TTC549 (cell line): Measurements from ENCODE around the gene CPSF2.
"Not testable (repeated sequence)": the region's sequence is repeated elsewhere in the genome, so short reads cannot be mapped to it uniquely, and the experiment has no call there.

Source experiments
- FAIRE-seq: peaks from 2 replicates; lab custom pipeline; 2012; peaks lifted over from hg19 to GRCh38; lab: Jason Lieb, UNC

The CPSF2 gene

GRCh38 chr14:92160619-92161018 lies 38.9 kb downstream of the CPSF2 start:
- no peak for FAIRE-seq

DNA sequence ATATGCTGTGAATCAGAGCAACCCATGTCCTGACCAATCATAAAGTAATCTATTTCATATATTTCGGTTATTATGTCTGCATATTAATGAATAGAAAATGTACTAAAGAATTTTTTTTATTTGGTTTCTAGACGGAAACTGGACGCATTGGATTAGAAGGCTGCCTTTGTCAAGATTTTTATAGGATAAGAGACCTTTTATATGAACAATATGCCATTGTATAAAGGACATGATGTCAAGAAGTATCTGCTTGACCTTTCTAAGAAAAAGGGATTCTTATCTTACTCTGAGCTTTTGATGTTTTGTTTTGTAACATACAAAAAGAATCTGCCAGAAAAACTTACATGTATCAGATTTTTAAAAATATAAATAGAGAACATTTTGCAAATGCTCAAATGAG lies 39.8 kb downstream of the CPSF2 start:
- FAIRE-seq, result no peak

DNA sequence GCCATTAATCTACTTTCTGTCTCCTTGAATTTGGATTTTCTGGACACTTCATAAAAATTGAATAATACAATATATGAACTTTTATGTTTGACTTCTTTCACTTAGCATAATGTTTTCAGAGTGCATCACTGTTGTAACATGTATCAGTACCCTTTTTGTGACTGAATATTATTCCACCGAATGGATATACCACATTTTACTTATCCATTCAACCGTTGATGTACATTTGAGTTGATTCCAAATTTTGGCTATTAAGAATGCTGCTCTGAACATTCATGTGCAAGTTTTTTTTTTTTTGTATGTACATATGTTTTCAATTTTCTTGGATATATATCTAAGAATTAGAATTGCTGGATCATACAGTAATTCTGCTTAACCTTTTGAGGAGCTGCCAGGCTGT lies 43.2 kb downstream of the CPSF2 start:
- FAIRE-seq, result no peak

DNA sequence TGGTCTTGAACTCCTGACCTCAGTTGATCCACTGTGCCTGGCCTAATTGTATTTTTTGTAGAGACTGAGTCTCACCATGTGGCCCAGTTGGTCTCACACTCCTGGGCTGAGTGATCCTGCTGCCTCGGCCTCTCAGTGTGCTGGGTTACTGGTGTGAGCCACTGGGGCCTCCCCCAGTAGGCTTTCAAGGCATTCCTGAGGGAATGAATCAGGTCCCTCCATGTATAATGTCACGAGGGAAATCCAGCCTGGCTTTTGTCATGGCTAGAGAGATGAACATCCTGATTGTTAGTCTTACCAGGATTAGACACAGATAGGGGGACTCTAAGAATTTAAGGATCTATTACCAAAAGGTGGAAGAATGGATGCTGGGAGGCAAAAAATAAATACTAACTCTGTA lies 51.9 kb downstream of the CPSF2 start:
- FAIRE-seq, result no peak

DNA sequence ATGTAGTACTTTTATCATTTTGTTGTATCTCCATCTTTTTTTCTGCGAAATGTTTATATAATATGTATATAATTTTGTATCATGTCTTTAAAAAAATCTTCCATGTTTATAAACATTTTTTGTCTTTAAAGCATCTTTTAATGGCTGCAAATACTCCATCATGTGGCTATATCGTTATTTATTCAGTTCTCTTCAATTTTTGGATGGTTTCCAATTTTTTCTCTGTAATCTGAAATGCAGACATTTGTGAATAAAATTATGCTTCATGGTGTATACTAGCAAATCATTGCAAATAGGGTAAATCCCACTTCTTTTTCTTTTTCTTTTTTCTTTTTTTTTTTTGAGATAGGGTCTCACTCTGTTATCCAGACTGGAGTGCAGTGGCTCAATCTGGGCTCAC lies 54.0 kb downstream of the CPSF2 start:
- no peak for FAIRE-seq

- FAIRE-seq, result no peak
Observed at GRCh38 chr14:92176476-92176875, 54.7 kb downstream of the CPSF2 start.

- not testable (repeated sequence) for FAIRE-seq
Observed at GRCh38 chr14:92179178-92179577, 57.4 kb downstream of the CPSF2 start.

DNA sequence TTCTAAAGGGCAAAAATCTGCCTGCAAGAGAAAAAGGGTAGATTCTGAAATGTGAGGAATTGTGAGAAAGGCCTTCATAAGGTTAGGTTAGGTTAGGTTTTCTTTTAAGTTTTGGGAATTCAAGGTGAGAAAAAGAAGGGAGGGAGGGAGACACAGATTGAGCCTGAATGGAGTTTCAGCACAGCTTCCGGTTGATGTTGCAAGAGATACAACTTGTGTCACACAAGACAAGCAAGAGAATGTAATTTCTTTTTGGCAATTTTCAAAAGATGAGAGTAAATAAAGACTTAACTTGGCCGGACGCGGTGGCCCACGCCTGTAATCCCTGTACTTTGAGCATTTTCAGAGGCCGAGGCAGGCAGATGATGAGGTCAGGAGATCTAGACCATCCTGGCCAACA lies 63.8 kb downstream of the CPSF2 start:
- FAIRE-seq, result no peak

DNA sequence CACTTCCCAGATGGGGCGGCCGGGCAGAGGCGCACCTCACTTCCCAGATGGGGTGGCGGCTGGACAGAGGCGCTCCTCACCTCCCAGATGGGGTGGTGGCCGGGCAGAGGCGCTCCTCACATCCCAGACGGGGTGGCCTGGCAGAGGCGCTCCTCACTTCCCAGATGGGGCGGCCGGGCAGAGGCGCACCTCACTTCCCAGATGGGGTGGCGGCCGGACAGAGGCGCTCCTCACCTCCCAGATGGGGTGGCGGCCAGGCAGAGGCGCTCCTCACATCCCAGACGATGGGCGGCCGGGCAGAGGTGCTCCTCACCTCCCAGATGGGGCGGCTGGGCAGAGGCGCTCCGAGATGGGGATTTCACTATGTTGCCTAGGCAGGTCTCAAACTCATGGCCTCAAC lies 65.8 kb downstream of the CPSF2 start:
- not testable (repeated sequence) for FAIRE-seq

DNA sequence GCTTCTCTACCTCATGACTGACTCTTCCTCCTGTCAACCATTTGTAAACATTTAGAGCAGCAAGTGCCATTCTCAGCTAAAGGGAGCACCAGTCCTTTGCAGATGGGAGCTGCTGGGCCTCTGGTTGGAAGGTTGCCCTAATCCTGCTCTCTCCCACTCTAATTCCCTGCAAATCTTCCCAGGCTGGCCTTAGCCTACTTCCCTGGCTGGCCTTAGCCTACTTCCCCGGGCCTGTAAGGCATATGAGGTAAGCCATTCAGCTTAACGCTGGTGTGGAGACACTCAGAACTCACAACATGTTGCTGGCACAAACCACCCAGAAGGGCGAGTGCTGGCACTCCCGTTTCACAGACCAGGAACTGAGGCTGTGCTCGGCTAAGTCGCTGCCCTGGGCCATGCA lies 69.0 kb downstream of the CPSF2 start:
- FAIRE-seq, result no peak

DNA sequence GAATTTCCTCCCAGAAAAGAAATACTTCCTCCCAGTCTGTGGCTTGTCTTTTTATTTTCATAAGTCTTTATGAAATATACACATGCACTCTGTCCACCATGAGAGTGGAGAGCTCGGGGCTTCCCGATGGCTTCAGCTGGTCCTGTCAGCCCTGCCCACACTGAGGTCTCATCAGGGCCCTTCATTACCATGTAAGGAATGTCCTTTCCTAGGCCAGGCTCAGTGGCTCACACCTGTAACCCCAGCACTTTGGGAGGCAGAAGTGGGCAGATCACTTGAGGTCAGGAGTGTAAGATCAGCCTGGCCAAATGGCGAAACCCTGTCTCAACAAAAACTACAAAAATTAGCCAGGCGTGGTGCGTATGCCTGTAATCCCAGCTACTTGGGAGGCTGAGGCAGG lies 77.0 kb downstream of the CPSF2 start:
- no peak for FAIRE-seq

DNA sequence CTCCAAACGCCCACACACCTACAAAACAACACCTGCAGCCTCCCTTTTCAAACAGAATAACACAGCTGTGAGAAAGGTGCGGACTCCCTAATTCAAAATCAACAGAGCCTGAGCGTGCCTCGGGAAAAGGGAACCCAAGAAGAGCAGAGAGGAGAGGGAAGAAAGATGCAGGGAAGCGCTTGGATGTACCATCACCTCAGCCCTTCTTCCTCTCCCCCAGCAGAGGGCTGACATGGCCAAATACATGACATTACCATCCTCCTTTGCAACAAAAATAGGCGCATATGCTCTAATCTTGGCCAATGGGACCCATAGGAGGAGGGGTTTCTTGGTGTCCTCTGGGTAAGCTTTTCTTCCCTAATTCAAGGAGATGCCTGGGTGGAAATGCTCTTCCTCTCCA lies 78.0 kb downstream of the CPSF2 start:
- no peak for FAIRE-seq

- no peak for FAIRE-seq
Observed at GRCh38 chr14:92203116-92203515, 81.3 kb downstream of the CPSF2 start.

GRCh38 chr14:92204792-92205191 lies 83.0 kb downstream of the CPSF2 start:
- no peak for FAIRE-seq

DNA sequence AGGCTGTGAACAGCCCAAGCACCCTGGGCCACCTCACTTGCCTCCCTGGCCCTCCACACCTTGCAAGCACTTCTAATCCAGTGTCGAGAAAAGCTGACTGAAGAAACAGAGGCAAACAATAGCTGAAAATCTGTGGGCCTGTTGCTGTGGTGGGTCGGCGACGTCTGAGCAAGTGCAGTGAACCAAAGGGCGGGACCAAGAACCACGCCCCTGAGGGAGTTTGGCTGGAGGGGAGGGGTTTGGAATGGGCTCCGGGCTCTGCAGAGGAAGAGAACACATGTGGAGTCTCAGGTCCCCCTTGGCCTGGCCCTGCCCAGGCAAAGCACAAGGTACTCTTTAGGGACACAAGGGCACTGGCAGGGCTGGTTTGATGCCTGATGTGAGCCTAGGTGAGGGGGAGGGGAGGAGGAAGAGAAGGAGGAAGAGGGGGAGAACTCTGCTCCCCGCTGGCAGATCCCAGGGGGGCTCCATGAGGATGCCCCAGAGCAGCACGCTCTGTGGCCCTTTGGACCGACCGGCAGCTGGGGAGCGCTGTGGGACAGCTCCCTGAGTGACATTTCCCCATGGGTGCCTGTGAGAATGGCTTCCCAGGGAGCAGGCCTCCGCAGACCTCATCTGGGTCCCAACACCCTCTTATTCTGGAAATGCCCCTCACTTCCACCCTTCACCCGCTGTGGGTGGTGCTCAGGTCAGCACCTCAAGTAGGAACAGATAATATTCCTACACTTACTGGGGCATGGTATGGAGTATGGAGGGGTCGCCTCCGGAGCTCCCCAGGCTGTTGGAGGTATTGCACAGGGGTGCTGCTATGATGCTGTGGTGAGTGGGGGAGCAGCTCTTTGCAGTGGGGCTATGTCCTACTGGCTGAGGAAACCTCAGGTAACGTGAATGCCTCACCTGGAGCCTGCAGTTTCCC lies 85.5 kb downstream of the CPSF2 start:
- FAIRE-seq, result no peak

- no peak for FAIRE-seq
Observed at GRCh38 chr14:92207928-92208265, 86.1 kb downstream of the CPSF2 start.

GRCh38 chr14:92209141-92209540 lies 87.4 kb downstream of the CPSF2 start:
- FAIRE-seq, result no peak

DNA sequence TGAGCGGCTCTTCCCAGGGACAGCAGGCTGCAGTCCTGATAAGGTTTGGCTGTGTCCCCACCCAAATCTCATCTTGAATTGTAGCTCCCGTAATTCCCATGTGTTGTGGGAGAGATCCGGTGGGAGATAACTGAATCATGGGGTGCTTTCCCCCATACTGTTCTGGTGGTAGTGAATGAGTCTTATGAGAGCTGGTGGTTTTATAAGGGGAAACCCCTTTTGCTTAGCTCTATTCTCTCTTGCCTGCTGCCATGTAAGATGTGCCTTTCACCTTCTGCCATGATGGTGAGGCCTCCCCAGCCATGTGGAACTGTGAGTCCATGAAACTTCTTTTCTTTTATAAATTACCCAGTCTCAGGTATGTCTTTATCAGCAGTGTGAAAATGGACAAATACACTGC lies 91.4 kb downstream of the CPSF2 start:
- FAIRE-seq, result not testable (repeated sequence)

DNA sequence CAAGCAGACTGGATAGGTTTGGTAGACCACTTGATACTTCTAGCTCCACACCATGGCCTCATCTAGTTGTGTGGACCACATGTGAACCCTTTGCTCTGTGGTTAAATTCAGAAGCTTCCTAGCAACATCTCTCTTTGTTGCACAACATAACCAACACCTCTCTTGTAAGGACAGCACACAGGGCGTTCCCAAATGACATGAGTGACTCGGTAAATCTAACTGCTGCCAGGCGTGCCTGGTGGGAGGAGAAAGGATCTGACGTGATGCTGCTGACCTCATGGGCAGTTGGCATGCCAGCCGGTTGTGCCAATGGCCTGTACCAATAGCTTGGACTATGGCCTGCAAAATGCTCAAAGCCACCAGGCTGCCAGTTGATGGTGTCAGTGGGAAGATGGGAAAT lies 93.8 kb downstream of the CPSF2 start:
- FAIRE-seq, result no peak

DNA sequence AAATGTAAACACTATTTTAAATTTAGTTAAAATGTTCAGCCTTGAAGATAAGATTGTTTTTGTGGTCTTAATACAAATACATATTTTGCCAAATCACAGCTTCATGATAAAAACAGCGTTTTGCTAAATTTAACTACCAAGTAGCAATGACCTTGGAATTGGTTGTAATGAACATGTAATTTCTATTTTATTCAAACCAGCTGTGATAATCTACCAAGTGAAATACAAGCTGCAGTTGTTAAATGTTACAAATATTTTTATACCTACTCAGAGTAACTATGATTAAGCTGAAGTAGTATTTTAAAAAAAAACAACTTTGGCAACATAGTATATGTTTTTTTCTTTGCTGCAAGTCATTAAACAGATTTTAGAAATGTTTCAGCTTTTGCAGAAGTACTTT lies 96.2 kb downstream of the CPSF2 start:
- no peak for FAIRE-seq
